H1 (cell line): ENCODE results near the gene TNC. TPM values are rescaled to one million over a fixed set of nuclear protein-coding genes. Genes with fewer than 3 reads are reported as not detected.

Source experiments
- CHD1 ChIP-seq: IDR thresholded peaks from 2 replicates; pipeline ENCODE4 v1.6.1; 2012; ENCODE audit warnings: low read depth, low read length, improper control_type of control experiment
- CTCF ChIP-seq, 3 experiments: IDR thresholded peaks; 1 replicate in 2 of 3; 2 replicates in 1 of 3; pipeline versions ENCODE4 v1.5.1 to v1.6.1; 2011; ENCODE audit warnings: low read length in 3 of 3, mild to moderate bottlenecking in 3 of 3, inconsistent platforms in 2 of 3, low read depth in 1 of 3, moderate library complexity in 1 of 3; ENCODE audit not compliant: insufficient read depth in 1 of 3; ENCODE audit errors: control extremely low read depth in 1 of 3
- TAF1 ChIP-seq: IDR thresholded peaks from 2 replicates; pipeline ENCODE4 v1.6.1; 2011; ENCODE audit warnings: mild to moderate bottlenecking, low read depth, low read length
- polyA plus RNA-seq, 7 experiments: library from polyadenylated mRNA; depleted of rRNA in 3 of 7; stranded (reverse) in 5 of 7; unstranded in 2 of 7; fragments of >200 nt in 5 of 7; fragments of 200-250 nt in 2 of 7; gene quantifications; 1 replicate in 5 of 7; 2 replicates in 1 of 7; 4 replicates in 1 of 7; pipeline versions ENCODE4 v1.2.1 to v1.2.3, GENCODE V29; 2011 to 2013; ENCODE audit warnings: missing spikeins in 2 of 7, mixed read lengths in 2 of 7
- total RNA-seq: library from RNA; stranded (reverse); fragmentation: NEBNext Ultra II Directional; extraction: Animal tissue kit (Norgen Biotek cat#: 25700); gene quantifications from 2 replicates; pipeline ENCODE4 v1.2.1, GENCODE V29; 2021

Gene TNC
- total and polyA plus RNA-seq, 2 of the 8 experiments (the other 6 are each of a cell fraction or from before 2014, with no cell fraction given): 6.2 to 11.4 TPM

GRCh38 chr9:115010874-115011273 lies 107.1 kb downstream of the TNC start (continued):
- no peak for TF ChIP-seq CTCF (IDR thresholded peaks at IDR 0.05; ENCODE audit: control extremely low read depth in 1 of 3, insufficient read depth in 1 of 3, low read depth in 1 of 3, low read length in 3 of 3)
- no peak for TF ChIP-seq CHD1
- no peak for TF ChIP-seq TAF1
